OCI-LY3 (cell line): ENCODE results near the gene PRSS27.

ENCODE experiments used
- H2AFZ ChIP-seq: fragments of 200-600, 300-600 bp; shearing (Covaris generic); 2 replicates; pipeline ENCODE4 v1.6.0; 2014; ENCODE audit warnings: antibody characterized with exemption, low read depth, low read length
- H3K27ac ChIP-seq: fragments of 200-600, 300-600 bp; sonication (generic); 2 replicates; pipeline ENCODE4 v1.5.1; 2014; ENCODE audit warnings: mild to moderate bottlenecking, low read length, moderate library complexity, mixed read lengths
- H3K27me3 ChIP-seq: fragments of 200-600, 300-600 bp; sonication (generic); 2 replicates; pipeline ENCODE4 v1.6.1; 2014; ENCODE audit warnings: low read depth, low read length, mixed read lengths
- H3K36me3 ChIP-seq: fragments of 200-600, 300-600 bp; sonication (generic); replicated peaks from 2 replicates; pipeline ENCODE3; 2014; ENCODE audit warnings: low read depth, low read length, mixed read lengths
- H3K4me1 ChIP-seq: fragments of 300-600, 200-600 bp; sonication (generic); 2 replicates; pipeline ENCODE4 v1.6.1; 2014; ENCODE audit warnings: low read length, mixed read lengths
- H3K4me2 ChIP-seq: fragments of 200-600, 300-600 bp; sonication (generic); 2 replicates; pipeline ENCODE4 v1.6.1; 2014; ENCODE audit warnings: low read length, mixed read lengths
- H3K4me3 ChIP-seq: fragments of 300-600, 200-600 bp; sonication (generic); 2 replicates; pipeline ENCODE4 v1.5.1; 2014; ENCODE audit warnings: antibody characterized with exemption, mild to moderate bottlenecking, low read length, moderate library complexity
- H3K79me2 ChIP-seq: fragments of 300-600, 200-600 bp; shearing (Covaris generic); 2 replicates; pipeline ENCODE4 v1.6.1; 2014; ENCODE audit warnings: mild to moderate bottlenecking, low read length, mixed read lengths
- H3K9ac ChIP-seq: fragments of 300-600, 200-600 bp; shearing (Covaris generic); 2 replicates; pipeline ENCODE4 v1.6.0; 2014; ENCODE audit warnings: mild to moderate bottlenecking, low read length, moderate library complexity
- H3K9me3 ChIP-seq: fragments of 200-600, 300-600 bp; shearing (Covaris generic); 2 replicates; pipeline ENCODE4 v1.6.1; 2014; ENCODE audit warnings: low read length, mixed read lengths; ENCODE audit not compliant: insufficient read depth
- H4K20me1 ChIP-seq: fragments of 200-600, 300-600 bp; sonication (generic); 2 replicates; pipeline ENCODE4 v1.6.1; 2016; ENCODE audit warnings: low read length, mixed read lengths; ENCODE audit not compliant: insufficient read depth
- EZH2phosphoT487 ChIP-seq: fragments of 200-600 bp; shearing (Covaris generic); IDR thresholded peaks from 2 replicates; pipeline ENCODE4 v1.6.1; 2018; ENCODE audit warnings: antibody characterized with exemption, mixed run types, low read depth
- TF ChIP-seq, protein P1 (sequence below): fragments of 200-600, 300-600 bp; sonication (generic); IDR thresholded peaks from 2 replicates; pipeline ENCODE4 v1.5.1; 2014; ENCODE audit warnings: antibody characterized with exemption, low read length, low read depth

Gene PRSS27

DNA sequence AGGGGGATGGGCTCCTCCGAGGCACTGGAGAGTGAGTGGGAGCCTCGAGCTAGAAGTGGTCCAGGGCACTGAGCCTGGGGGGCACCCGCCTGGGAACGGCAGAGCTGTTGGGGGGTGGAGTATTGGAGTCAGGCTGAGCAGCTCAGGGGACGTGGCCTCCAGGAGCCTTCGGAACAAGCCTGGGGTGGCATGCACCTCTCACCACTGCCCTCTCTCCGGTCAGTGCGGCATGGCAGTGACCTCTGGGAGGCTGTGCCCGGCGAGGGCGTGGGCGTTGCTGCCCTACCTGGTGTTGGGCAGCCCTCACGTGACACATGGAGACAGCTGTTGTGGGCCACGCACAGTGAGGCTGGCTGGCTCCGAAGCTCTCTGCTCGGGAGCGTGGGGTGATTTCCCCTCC is 13.9 kb downstream of the PRSS27 start:
- Histone ChIP-seq H3K9ac (no peak overlapping the region), H3K4me2 (no peak overlapping the region), H4K20me1 (peaks cover 11% of the 10 kb centered on the region), H3K4me3 (no peak overlapping the region), H3K36me3 (peaks cover 33% of the 10 kb centered on the region), H2AFZ (no peak overlapping the region), H3K9me3 (no peaks in the 10 kb centered on the region), H3K79me2 (no peaks in the 10 kb centered on the region; the same call in 1 of the 2 replicates), H3K27me3 (no peaks in the 10 kb centered on the region), H3K27ac (no peak overlapping the region), H3K4me1 (no peaks in the 10 kb centered on the region)
- TF ChIP-seq, protein P1, sequence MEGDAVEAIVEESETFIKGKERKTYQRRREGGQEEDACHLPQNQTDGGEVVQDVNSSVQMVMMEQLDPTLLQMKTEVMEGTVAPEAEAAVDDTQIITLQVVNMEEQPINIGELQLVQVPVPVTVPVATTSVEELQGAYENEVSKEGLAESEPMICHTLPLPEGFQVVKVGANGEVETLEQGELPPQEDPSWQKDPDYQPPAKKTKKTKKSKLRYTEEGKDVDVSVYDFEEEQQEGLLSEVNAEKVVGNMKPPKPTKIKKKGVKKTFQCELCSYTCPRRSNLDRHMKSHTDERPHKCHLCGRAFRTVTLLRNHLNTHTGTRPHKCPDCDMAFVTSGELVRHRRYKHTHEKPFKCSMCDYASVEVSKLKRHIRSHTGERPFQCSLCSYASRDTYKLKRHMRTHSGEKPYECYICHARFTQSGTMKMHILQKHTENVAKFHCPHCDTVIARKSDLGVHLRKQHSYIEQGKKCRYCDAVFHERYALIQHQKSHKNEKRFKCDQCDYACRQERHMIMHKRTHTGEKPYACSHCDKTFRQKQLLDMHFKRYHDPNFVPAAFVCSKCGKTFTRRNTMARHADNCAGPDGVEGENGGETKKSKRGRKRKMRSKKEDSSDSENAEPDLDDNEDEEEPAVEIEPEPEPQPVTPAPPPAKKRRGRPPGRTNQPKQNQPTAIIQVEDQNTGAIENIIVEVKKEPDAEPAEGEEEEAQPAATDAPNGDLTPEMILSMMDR, result no peak
- no peak for TF ChIP-seq EZH2phosphoT487

DNA sequence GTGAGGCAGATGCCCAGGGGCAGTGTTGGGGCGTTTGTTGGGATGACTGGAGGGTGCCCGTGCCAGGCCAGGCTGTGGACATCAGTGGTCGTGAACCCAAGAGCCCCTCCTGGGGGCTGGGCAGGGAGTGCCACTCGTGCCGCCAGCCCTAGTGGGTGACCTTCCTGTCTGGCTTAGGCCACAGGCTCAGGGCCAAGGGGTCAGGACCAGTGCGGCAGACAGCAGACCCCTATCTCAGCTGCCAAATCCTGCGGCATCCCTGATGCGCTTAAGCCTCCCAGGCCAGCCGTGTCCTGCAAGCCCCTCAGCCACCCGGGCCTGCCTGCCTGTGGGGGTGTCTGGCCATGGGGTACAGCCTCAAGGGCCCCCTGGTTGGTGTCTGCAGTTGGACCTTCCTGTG is 14.7 kb downstream of the PRSS27 start:
- Histone ChIP-seq H3K4me3 (no peak overlapping the region), H3K79me2 (no peaks in the 10 kb centered on the region; the same call in 1 of the 2 replicates), H3K9me3 (no peaks in the 10 kb centered on the region), H3K4me2 (no peak overlapping the region), H3K27me3 (no peaks in the 10 kb centered on the region), H3K9ac (no peak overlapping the region), H4K20me1 (peaks cover 11% of the 10 kb centered on the region), H3K4me1 (no peaks in the 10 kb centered on the region), H2AFZ (no peak overlapping the region), H3K27ac (no peak overlapping the region), H3K36me3 (peaks cover 40% of the 10 kb centered on the region)
- TF ChIP-seq, protein P1, result no peak
- no peak for TF ChIP-seq EZH2phosphoT487

DNA sequence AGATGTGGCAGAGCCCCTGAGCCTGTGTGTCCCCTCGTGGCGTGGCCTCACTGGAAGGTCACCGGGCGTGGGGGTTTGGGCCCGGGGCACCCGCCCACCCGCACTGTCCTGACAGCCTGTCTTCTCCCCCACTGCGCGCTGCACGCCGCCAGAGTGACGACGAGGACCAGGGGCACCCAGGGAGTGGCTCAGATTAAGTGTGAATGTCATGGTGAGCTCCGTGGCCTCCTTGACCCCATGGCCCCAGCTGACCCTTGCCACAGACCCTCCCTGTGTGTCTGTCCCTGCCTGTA is 15.1 kb downstream of the PRSS27 start:
- Histone ChIP-seq H3K9ac (no peak overlapping the region), H4K20me1 (peaks cover 8% of the 10 kb centered on the region), H3K36me3 (peaks cover 44% of the 10 kb centered on the region), H3K4me2 (no peak overlapping the region), H3K79me2 (no peaks in the 10 kb centered on the region; the same call in 1 of the 2 replicates), H3K9me3 (no peaks in the 10 kb centered on the region), H3K27me3 (no peaks in the 10 kb centered on the region), H3K4me1 (no peaks in the 10 kb centered on the region), H3K27ac (no peak overlapping the region), H2AFZ (no peak overlapping the region), H3K4me3 (no peak overlapping the region)
- TF ChIP-seq, protein P1, result no peak
- no peak for TF ChIP-seq EZH2phosphoT487

DNA sequence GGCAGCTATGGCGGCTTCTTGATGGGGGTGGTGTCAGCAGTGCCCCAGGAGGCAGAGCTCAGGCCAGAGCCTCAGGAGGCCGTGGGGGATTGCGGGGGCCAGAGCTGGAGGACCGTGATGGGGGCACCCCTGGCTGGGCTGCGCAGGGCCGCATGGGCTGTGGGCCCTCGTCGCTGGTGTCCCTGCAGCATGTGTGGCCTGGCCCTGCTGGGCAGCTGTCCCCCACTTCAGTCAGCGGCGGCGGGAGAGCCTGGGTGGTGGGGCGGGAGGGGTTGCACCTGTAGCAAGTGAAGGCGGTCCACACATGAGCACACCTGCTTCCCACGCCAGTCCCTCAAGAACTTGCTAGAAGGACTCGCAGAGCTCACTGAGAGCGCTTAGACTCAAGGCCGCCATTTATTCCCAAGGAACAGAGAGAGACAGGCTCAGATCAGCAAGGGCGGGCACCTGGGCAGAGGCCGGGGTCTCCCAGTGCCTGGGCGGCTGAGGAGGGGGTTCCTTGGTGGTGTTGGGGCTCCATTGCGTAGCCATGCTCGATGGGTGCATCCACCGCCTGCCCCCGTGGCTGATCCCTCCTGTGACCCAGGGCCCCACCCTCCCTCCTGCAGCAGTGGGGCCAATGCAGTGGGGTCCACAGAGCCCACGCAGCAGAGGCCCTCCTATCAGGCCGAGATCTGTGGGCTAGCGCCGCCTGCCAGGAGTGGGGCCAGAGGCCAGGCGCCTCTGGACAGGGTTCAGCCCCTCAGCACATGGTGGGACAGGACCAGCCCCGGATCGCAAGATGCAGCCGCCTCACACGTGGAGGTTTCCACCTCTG is 15.7 kb downstream of the PRSS27 start:
- no peak for TF ChIP-seq EZH2phosphoT487
- TF ChIP-seq, protein P1, result no peak
- Histone ChIP-seq H3K27me3 (no peaks in the 10 kb centered on the region), H3K36me3 (peaks cover 47% of the 10 kb centered on the region), H3K27ac (no peak overlapping the region), H3K79me2 (no peaks in the 10 kb centered on the region; the same call in 1 of the 2 replicates), H3K9ac (no peak overlapping the region), H3K4me3 (no peak overlapping the region), H3K9me3 (no peaks in the 10 kb centered on the region), H3K4me2 (no peak overlapping the region), H2AFZ (no peak overlapping the region), H4K20me1 (peaks cover 7% of the 10 kb centered on the region), H3K4me1 (no peaks in the 10 kb centered on the region)
